OCI-M2 (cell line): Measurements from ENCODE around the gene KCNB1.
"Not testable (repeated sequence)": the region's sequence is repeated elsewhere in the genome, so short reads cannot be mapped to it uniquely, and the experiment has no call there.

ENCODE experiments used
- DNase-seq: peaks from one replicate; lab custom pipeline; 2025; ENCODE audit not compliant: unreplicated experiment; lab: John Stamatoyannopoulos, UW

The KCNB1 gene

DNA sequence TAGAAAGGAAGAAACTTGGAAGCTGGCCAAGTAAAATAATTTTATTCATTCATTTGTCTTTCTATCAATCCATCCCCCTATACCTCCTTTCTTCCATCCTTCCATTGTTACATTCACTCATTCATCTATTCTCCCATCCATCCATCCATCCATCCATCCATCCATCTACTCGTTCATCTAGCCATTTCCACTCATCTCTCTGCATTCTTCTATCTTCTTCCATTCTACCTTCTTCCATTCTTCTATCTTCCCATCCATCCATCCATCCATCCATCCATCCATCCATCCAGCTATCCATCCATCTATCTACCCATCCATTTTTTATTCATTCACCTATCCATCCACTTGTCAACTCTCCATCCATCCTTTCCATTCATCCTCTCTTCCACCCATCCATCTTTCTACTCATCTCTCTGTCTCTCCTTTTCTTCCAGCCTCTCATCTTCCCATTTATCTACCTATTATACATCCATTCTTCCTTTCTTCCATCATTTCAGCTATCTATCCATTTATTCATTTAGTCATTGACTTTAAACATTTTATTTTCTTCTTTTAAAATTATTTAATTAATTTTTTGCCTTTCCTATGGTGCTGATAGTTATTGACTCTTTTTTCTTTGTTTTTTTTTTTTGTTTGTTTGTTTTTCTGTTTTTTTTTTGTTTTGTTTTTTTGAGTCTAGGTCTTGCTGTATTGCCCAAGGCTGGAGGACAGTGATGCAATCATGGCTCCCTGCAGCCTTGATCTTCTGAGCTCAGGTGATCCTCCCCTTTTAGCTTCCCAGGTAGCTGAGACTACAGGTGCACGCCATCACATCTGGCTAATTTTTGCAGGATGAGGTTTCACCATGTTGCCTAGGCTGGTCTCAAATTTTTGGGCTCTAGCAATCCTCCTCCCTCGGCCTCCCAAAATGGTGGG is 151.5 kb downstream of the KCNB1 start:
- no peak for DNase-seq

DNA sequence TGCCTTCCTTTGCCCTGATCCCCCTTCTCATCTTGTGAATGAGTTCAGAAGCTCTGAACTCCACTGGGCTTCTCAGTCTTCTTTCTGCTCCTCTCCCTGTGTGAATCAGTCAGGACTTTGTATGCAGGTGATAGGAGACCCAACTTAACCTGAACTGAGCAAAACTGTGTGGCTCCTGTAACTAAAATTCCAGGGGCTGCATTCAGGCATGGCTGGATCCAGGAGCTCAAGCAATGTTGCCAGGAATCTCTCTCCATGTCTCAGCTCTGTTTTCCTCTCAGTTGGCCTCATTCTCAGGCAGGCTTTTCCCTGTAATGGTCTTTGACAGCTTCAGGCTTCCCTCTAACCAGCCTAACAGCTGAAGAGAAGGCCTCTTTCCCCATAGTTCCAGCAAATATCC is 153.7 kb downstream of the KCNB1 start:
- no peak for DNase-seq

DNA sequence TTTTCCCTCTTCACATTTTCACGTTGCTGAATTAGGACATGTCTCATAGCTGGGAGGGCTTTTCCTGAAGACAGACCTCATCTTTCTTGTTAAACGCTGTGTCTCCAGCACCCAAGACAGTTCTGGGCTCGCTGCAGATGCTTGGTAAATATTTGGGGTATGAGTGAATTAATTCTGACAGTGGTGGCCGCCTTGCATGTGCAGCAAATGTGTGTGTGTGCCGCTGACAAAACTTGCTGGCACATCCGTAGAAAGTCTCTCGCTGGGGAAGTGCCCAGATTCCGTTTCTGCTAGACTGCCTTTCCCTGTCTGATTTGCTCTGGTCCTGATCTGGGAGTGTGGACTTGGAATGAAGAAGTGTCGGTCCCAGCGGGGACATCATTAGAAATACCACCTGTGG is 156.4 kb downstream of the KCNB1 start:
- no peak for DNase-seq

DNA sequence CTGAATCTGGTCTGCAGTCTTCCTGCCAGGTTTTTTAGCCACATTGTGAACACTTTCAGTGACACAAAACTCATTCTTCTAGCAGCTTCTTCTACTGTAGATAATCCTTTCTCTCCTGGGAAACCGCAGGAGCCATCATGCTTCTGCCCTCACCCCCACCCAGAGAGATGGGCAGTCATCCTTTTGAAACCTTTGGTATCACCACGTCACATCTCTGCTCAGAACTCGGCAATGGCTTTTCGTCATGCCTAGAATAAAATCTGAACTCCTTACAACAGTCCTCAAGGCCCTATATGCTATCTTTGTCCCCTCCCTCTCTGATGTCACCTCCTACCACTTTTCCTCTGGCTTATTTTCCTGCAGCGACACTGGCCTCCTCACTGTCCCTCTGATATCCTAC is 158.2 kb downstream of the KCNB1 start:
- DNase-seq = no peak

DNA sequence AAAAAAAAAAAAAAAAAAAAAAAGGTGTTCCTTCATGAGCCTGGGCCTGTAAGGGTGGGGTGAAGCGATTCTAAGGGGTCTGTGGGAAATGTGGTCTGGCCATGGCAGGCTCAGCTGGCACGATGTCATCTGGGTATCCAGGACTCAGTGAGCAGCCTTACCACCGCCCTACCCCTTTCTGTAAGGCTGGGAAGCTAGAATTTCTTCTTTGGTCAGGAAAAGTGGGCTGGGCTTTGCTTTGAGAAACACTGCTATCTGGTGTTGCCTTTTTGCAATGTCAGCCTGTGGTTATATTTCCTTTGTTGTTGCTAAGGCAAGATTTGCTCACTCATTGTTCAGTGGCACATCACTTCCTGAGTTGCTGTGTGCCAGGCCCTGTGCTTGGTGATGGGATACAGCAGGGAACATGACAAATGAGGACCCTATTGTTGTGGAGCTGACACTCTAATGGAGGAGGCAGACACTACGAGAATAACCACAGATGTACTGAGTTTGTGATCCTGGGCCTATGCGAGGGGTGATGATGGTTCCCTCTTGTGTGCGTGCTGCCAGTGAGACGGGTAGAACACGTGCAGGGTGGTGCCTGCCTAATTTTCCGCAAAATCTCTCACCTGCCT is 158.7 kb downstream of the KCNB1 start:
- peak; percentile 21 for DNase-seq

DNA sequence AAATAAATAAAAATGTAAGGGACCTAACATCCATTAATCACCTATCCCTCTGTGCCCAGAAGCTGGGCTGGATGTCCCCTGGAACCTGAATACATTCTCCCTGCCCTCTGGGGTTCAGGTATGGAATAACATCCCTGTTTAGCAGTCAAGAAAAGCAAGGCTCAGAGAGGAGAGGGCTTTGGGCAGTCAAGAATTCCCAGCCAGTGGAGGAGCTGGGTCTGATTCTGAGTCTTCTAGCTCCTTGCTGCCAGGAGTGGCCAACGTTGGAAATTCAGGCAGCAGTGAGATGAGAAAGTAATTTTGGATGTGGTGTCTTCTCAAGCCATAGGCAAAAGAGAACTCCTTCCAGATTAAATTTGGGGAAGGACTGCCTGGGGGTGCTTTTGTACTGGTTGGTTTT is 162.0 kb downstream of the KCNB1 start:
- DNase-seq = no peak

DNA sequence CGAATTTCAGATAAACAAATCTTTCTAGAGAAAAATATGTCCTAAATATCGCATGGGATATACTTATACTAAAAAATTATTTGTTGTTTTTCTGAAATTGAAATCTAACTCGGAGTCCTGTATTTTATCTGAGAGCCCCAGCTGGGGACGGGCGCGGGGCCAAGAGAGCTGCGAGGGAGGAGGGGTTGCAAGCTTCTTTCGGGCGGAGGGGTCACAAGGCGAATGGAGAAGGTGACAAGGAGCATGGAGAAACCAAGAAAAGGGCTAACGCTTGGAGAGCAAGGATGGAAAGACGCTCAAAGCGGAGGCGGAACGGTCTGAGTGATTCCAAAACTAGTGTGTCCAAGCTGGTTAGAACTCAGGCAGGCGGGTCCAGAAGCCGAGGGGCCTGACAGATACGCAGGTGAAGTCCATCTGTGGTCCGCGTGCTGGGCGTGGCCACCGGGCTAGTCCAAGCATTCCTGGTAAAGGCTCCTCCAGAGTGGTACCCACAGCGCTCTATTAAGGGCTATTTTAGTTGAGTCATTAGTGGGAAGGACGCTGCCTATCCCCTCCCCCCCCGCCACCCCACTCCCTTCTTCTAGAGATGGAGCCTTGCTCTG is 163.2 kb downstream of the KCNB1 start:
- DNase-seq = no peak

DNA sequence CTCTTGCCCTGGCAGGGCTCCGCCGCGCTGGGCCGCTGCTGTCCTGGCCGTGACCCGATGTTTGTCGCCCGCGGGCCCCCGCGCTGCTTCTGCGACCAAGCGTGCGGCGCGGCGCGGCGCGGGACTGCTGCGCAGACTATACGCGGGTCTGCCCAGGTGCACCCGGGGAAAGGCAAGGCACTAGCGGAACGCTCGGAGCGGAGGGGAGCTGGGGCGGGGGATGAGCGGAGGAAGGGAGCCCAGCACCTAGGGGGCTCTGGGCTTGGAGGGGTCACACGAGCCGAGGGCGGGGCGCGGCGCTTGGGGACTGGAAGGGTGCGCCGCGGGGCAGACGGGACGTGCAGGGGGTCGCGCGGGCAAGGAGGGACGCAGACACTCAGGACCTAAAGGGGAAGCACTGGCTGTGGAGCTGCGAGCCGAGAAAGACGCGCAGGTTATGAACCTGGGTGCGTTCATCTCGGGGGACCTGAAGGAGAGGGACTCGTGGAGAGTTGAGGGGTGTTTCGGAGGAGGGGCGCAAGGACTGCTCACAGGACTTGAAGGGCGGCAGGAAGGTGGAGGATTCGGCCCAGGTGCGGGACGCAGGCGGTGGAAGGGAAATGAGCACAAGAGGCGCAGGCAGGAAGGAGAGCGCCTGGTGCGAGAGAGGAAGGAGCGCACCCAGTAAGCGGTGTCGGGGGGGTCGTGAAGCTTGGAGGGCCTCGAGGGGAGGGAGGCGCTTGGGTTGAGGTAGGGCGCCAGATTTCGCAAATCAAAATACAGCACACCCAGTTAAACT is 163.8 kb downstream of the KCNB1 start:
- DNase-seq = no peak

DNA sequence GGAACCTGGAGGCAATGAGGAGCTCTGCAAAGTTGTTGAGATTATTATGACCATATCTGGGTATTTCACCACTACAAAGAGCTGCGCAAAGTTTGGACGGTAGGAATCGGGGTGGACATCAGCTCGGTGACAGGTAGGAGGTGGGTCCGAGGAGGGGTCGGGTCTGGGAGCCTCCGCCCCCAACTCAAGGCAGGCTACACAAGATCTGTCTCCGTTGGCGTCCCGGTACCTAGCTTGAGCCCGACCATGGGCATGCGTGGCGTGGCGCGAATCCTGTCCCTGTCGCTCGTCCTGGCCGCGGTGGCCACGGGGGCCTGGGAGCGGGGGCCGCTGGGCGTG is 164.4 kb downstream of the KCNB1 start:
- no peak for DNase-seq

DNA sequence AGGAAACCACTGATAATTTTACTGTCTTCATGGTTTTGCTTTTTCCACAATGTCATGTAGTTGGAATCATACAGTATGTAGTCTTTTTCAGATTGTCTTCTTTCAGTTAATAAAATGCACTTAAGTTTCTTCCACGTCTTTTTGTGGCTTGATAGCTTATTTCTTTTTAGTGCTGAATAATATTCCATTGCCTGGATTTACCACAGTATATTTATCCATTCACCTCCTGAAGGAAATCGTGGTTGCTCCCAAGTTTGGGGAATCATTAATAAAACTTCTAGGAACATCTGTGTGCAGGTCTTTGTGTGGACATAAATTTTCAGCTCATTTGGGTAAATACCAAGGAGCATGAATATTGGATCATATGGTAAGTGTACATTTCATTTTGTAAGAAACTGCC is 165.8 kb downstream of the KCNB1 start:
- DNase-seq = no peak

DNA sequence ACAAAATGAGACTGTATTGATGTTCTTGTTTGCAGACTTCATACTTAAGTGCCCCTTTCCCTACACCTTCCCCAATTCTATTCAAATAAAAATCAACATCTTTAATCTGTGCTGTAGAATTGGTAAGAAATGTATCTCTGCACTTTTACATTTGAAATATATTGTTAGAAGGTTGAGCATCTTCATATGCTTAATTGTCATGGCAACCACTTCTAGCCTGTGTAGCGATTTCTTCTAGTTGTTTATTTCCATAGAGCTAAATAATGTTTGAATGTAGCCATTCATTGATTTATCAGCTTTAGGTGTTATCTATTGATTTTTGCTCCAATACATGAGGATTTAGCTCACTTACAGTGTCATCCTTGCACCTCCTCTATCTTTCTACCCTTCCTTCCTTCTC is 166.9 kb downstream of the KCNB1 start:
- no peak for DNase-seq

DNA sequence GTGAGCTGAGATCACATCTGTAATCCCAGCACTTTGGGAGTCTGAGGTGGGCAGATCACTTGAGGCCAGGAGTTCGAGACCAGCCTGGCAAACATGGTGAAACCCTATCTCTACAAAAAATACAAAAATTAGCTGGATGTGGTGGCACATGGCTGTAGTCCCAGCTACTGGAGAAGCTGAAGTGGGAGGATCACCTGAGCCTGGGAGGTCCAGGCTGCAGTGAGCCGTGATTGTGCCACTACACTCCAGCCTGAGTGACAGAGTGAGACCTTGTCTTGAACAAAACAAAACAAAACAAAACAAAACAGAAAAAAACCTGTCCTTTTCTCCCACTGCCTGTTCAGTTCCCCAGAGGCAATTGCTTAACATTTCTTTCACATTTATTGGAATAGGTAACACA is 168.4 kb downstream of the KCNB1 start:
- DNase-seq = not testable (repeated sequence)
